GM12872 (cell line): Measurements from ENCODE around the gene FMO5.

Experiments
- CTCF ChIP-seq: IDR thresholded peaks from 3 replicates; pipeline ENCODE4 v1.5.1; 2011; ENCODE audit warnings: low read depth, mild to moderate bottlenecking, low read length, moderate library complexity; ENCODE audit not compliant: insufficient read depth

Gene FMO5

GRCh38 chr1:147236959-147237791, 12.0 kb upstream of the FMO5 start:
- TF ChIP-seq CTCF = no peak

DNA sequence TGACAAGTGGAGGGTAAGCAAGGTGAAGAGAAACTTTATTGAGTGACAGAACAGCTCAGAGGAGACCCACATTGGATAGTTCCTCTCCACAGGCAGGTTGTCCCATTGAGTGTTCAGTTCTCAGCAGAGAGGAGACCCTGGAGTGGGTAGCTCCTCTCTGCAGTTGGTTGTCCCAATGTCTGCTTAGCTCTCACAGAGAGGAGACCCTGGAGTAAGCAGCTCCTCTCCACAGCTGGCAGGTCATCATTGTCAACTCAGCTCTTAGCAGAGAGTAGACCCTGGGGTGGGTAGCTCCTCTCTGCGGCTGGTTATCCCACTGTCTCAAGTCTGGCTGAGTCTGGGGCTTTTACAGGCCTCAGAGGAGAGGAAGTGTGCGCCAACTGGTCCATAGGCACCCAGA, 11.3 kb upstream of the FMO5 start:
- TF ChIP-seq CTCF = no peak

- TF ChIP-seq CTCF = no peak
These were observed 10.7 kb upstream of the FMO5 start for GRCh38 chr1:147235822-147236221.

DNA sequence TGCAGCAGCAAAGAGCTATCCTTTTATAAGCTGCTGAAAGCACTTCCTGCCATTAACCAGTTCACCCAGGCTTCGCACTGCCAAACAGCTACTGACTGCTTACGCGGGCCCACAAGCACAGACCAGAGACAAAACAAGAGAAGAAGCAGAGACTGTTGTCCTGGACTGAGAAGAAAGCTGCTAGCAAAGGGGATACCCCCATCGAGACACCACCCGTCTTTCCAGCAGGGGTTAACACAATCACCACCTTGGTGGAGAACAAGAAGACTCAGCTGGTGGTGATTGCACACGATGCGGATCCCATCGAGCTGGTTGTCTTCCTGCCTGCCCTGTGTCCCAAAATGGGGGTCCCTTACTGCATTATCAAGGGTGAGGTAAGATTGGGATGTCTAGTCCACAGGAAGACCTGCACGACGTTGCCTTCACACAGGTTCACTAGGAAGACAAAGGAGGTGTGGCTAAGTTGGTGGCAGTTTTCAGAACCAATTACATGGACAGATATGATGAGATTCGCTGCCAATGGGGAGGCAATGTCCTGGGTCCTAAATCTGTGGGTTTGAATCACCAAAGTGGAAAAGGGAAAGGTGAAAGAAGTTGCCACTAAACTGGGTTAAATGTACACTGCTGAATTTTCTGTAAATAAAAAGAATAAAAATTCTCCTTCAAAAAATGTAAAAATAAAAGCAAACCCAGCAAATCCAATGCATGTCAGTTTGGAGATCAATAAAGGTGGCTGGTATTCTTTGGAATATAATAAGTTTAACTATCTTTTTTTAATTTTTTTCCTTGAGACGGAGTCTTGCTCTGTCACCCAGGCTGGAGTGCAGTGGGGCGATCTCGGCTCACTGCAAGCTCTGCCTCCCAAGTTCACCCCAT, 1.2 kb downstream of the FMO5 start:
- no peak for TF ChIP-seq CTCF

DNA sequence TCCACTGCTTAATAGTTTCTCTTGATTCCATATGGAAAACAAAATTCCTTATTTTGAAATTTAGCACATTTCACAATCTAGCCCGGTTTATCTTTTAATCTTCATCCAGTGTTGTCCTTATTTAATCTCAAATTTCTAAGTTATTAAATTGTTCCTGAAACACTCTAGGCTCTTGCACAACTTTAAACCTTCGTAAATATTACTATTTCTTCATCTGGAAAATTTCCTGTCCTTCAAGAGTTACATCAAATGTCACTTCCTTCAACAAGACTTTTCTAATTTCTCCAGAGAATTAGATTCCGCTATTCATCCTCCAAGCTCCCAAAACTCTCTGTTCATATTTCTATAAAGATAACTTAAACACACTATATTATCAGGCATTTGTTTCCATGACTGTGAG, 6.5 kb downstream of the FMO5 start:
- no peak for TF ChIP-seq CTCF

DNA sequence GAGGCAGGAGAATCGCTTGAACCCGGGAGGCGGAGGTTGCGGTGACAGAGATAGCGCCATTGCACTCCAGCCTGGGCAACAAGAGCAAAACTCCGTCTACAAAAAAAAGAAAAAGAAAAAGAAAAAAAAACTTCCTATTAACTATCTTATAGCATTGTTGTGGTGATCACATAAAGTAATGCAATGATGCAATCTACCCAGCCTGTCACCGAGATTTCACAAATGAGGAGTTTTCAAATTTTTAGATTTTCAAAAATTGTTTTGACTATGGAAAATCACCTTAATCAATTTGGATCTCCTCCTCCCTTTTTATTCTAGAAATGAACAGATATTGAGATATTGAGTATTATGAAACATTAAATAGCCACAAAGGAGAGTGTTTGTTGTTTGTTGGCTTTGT, 8.0 kb downstream of the FMO5 start:
- TF ChIP-seq CTCF = no peak

GRCh38 chr1:147216124-147216523, 9.0 kb downstream of the FMO5 start:
- no peak for TF ChIP-seq CTCF
